NB4 (cell line): ENCODE measurements around the gene CHTOP.

ENCODE experiments used
- POLR2A ChIP-seq: IDR thresholded peaks from 2 replicates; pipeline ENCODE4 v1.6.1; 2011; ENCODE audit warnings: mild to moderate bottlenecking; ENCODE audit not compliant: insufficient read length; ENCODE audit errors: extremely low read depth
- TF ChIP-seq, protein P1 (sequence below): IDR thresholded peaks from one replicate; pipeline ENCODE4 v1.5.1; 2012; ENCODE audit warnings: low read depth, low read length
- TF ChIP-seq, protein P2 (sequence below): IDR thresholded peaks from 2 replicates; pipeline ENCODE4 v1.6.1; 2011; ENCODE audit warnings: low read depth, low read length

DNA sequence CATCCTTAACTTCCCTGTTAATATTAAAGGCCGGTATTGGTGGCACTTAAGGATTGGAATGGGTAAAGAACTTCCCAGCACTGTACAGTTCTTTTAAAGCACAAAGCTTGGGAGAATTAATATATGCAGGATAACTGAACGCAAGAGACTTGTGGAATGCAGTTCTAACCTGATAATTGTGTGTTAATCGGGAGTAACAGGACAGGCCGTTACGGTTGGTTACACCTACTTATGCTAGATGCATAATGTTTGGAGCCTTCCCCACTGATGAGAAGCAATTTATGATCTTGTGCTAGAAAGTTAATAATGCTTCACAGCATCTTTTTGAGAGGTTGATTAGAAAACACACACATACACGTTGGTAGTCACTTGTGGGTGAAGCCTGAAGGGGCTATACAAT, 7.0 kb downstream of the CHTOP start:
- TF ChIP-seq, protein P1, sequence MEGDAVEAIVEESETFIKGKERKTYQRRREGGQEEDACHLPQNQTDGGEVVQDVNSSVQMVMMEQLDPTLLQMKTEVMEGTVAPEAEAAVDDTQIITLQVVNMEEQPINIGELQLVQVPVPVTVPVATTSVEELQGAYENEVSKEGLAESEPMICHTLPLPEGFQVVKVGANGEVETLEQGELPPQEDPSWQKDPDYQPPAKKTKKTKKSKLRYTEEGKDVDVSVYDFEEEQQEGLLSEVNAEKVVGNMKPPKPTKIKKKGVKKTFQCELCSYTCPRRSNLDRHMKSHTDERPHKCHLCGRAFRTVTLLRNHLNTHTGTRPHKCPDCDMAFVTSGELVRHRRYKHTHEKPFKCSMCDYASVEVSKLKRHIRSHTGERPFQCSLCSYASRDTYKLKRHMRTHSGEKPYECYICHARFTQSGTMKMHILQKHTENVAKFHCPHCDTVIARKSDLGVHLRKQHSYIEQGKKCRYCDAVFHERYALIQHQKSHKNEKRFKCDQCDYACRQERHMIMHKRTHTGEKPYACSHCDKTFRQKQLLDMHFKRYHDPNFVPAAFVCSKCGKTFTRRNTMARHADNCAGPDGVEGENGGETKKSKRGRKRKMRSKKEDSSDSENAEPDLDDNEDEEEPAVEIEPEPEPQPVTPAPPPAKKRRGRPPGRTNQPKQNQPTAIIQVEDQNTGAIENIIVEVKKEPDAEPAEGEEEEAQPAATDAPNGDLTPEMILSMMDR = no peak
- no peak for TF ChIP-seq POLR2A
- TF ChIP-seq, protein P2, sequence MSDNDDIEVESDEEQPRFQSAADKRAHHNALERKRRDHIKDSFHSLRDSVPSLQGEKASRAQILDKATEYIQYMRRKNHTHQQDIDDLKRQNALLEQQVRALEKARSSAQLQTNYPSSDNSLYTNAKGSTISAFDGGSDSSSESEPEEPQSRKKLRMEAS = no peak
